Measurements from ENCODE around the gene SLC6A5. TPM values are rescaled to one million over a fixed set of nuclear protein-coding genes. Genes with fewer than 3 reads are reported as not detected.

Gene SLC6A5
- polyA plus RNA-seq, 4 donors = under 0.01 to 0.03 TPM; not detected in 2

- 20 to 36% (median 27%) methylated on average over 2 of the region's 2 CpGs for WGBS, 3 donors
- Histone ChIP-seq H3K9me3 (ENCODE audit: control insufficient read depth in 2 of 2, insufficient read depth in 1 of 2, low read depth in 1 of 2, low read length in 1 of 2) (no peaks in the 10 kb centered on the region), H3K4me1 (ENCODE audit: control insufficient read depth in 3 of 3, insufficient read depth in 2 of 3, low read depth in 1 of 3, low read length in 2 of 3) (peaks cover 0 to 4% (median 0%) of the 10 kb centered on the region in 3 donors), H3K36me3 (ENCODE audit: control insufficient read depth in 3 of 3, insufficient read depth in 2 of 3, low read depth in 1 of 3, low read length in 3 of 3) (no peaks in the 10 kb centered on the region), H3K27ac (ENCODE audit: low read depth in 1 of 3, low read length in 2 of 3) (no peak overlapping the region), H3K27me3 (ENCODE audit: control insufficient read depth in 3 of 3, insufficient read depth in 3 of 3, low read length in 3 of 3) (peaks cover 15 to 54% (median 32%) of the 10 kb centered on the region in 3 donors), H3K4me3 (ENCODE audit: low read depth in 1 of 3, low read length in 3 of 3) (no peak overlapping the region)
- FAIRE-seq (no peak), DNase-seq (peak in 1 of 2 donors; percentile 14)
Observed at GRCh38 chr11:20672575-20672974, 73.2 kb downstream of the SLC6A5 start.

- peaks cover 0 to 14% (median 6%) of the 10 kb centered on the region in 3 donors for H3K27me3 ChIP-seq (ENCODE audit: control insufficient read depth in 3 of 3, insufficient read depth in 3 of 3, low read length in 3 of 3)
- H3K4me3 ChIP-seq (ENCODE audit: low read depth in 1 of 3, low read length in 3 of 3) = no peak overlapping the region
- no peak overlapping the region for H3K27ac ChIP-seq (ENCODE audit: low read depth in 1 of 3, low read length in 2 of 3)
- FAIRE-seq (no peak), DNase-seq (no peak)
- H3K9me3 ChIP-seq (ENCODE audit: control insufficient read depth in 2 of 2, insufficient read depth in 1 of 2, low read depth in 1 of 2, low read length in 1 of 2) = no peaks in the 10 kb centered on the region
- 93 to 95% (median 93%) methylated on average over 2 of the region's 2 CpGs for WGBS, 3 donors
- H3K36me3 ChIP-seq (ENCODE audit: control insufficient read depth in 3 of 3, insufficient read depth in 2 of 3, low read depth in 1 of 3, low read length in 3 of 3) = no peaks in the 10 kb centered on the region
- no peaks in the 10 kb centered on the region for H3K4me1 ChIP-seq (ENCODE audit: control insufficient read depth in 3 of 3, insufficient read depth in 2 of 3, low read depth in 1 of 3, low read length in 2 of 3)
Observed at GRCh38 chr11:20676658-20677057, 77.2 kb downstream of the SLC6A5 start.

GRCh38 chr11:20688761-20689160, 89.4 kb downstream of the SLC6A5 start:
- FAIRE-seq (no peak), DNase-seq (no peak)
- H3K27me3 ChIP-seq (ENCODE audit: control insufficient read depth in 3 of 3, insufficient read depth in 3 of 3, low read length in 3 of 3) = no peaks in the 10 kb centered on the region
- H3K4me3 ChIP-seq (ENCODE audit: low read depth in 1 of 3, low read length in 3 of 3) = no peak overlapping the region
- no peaks in the 10 kb centered on the region for H3K9me3 ChIP-seq (ENCODE audit: control insufficient read depth in 2 of 2, insufficient read depth in 1 of 2, low read depth in 1 of 2, low read length in 1 of 2)
- no peaks in the 10 kb centered on the region for H3K36me3 ChIP-seq (ENCODE audit: control insufficient read depth in 3 of 3, insufficient read depth in 2 of 3, low read depth in 1 of 3, low read length in 3 of 3)
- no peaks in the 10 kb centered on the region for H3K4me1 ChIP-seq (ENCODE audit: control insufficient read depth in 3 of 3, insufficient read depth in 2 of 3, low read depth in 1 of 3, low read length in 2 of 3)
- no peak overlapping the region for H3K27ac ChIP-seq (ENCODE audit: low read depth in 1 of 3, low read length in 2 of 3)
- WGBS, 3 donors = 65 to 74% (median 74%) methylated on average over 3 of the region's 3 CpGs

GRCh38 chr11:20707876-20708275, 108.5 kb downstream of the SLC6A5 start:
- Histone ChIP-seq H3K4me3 (ENCODE audit: low read depth in 1 of 3, low read length in 3 of 3) (no peak overlapping the region), H3K27ac (ENCODE audit: low read depth in 1 of 3, low read length in 2 of 3) (no peak overlapping the region), H3K9me3 (ENCODE audit: control insufficient read depth in 2 of 2, insufficient read depth in 1 of 2, low read depth in 1 of 2, low read length in 1 of 2) (peaks cover 0 to 10% of the 10 kb centered on the region in 2 donors), H3K36me3 (ENCODE audit: control insufficient read depth in 3 of 3, insufficient read depth in 2 of 3, low read depth in 1 of 3, low read length in 3 of 3) (no peaks in the 10 kb centered on the region), H3K4me1 (ENCODE audit: control insufficient read depth in 3 of 3, insufficient read depth in 2 of 3, low read depth in 1 of 3, low read length in 2 of 3) (no peaks in the 10 kb centered on the region), H3K27me3 (ENCODE audit: control insufficient read depth in 3 of 3, insufficient read depth in 3 of 3, low read length in 3 of 3) (no peaks in the 10 kb centered on the region)
- WGBS, 3 donors = 50 to 66% (median 57%) methylated on average over 6 of the region's 6 CpGs
- FAIRE-seq (no peak), DNase-seq (no peak)

Other genes with a start within 250 kb of the SLC6A5 start
- gene HTATIP2, start 235.9 kb upstream of the SLC6A5 start, polyA plus RNA-seq = 100 to 1,000 TPM in 2 of 4 donors, 10 to 100 TPM in 2; 31.1 to 309 (median 172) TPM
- gene PRMT3, start 211.9 kb upstream of the SLC6A5 start, polyA plus RNA-seq = 10 to 100 TPM in 2 of 4 donors, 1 to 10 TPM in 2; 9.2 to 14.3 (median 10.0) TPM
- 1 to 10 TPM in 1 of 4 donors, under 1 TPM in 1, not detected in 2; 0.18 to 5.1 TPM for gene NELL1, start 70.0 kb downstream of the SLC6A5 start, polyA plus RNA-seq